B cell (primary cell): ENCODE measurements around the gene RBMS3. TPM values are rescaled to one million over a fixed set of nuclear protein-coding genes. Genes with fewer than 3 reads are reported as not detected.

Source experiments
- ATAC-seq: fragments of 200-7000 bp; cut with Tn5 transposase; one replicate; pipeline ENCODE4 v1.10.0; 2021; ENCODE audit warnings: low read depth, mild to moderate bottlenecking, moderate number of reproducible peaks, moderate library complexity
- CTCF ChIA-PET: fragments of 350-600 bp; sonication (Branson Sonifier 250); formaldehyde crosslinking; loops from one replicate; lab custom pipeline; 2021; ENCODE audit warnings: antibody characterized with exemption, inconsistent platforms; lab: Charles Lee
- POLR2A ChIA-PET: fragments of 350-600 bp; sonication (Branson Sonifier 250); formaldehyde crosslinking; loops from one replicate; lab custom pipeline; 2021; ENCODE audit warnings: antibody characterized with exemption; lab: Charles Lee
- DNase-seq: peaks from one replicate; pipeline ENCODE4 v3.0.0; 2013
- H2AFZ ChIP-seq: 2 replicates; pipeline ENCODE4 v1.6.1; 2012; ENCODE audit warnings: mild to moderate bottlenecking, low read depth, low read length; ENCODE audit not compliant: insufficient read depth, poor library complexity, severe bottlenecking
- H3K27ac ChIP-seq, 2 donors: 1 replicate in 1 of 2; 2 replicates in 1 of 2; pipeline ENCODE4 v1.5.1; 2012 to 2013; ENCODE audit warnings: low read length in 2 of 2, mild to moderate bottlenecking in 2 of 2, moderate library complexity in 1 of 2
- H3K27me3 ChIP-seq, 4 experiments: fragments of 200-600 bp in 1 of 4; sonication (generic) in 1 of 4; replicated peaks in 1 of 4; 1 replicate in 2 of 4; 2 replicates in 2 of 4; pipeline versions ENCODE4 v1.6.1 to v1.7.0; 2013 to 2016; ENCODE audit warnings: low read length in 3 of 4, mild to moderate bottlenecking in 2 of 4, mixed read lengths in 1 of 4, moderate library complexity in 1 of 4; ENCODE audit not compliant: insufficient read depth in 4 of 4, control insufficient read depth in 3 of 4; ENCODE audit errors: control extremely low read depth in 1 of 4
- H3K36me3 ChIP-seq, 2 experiments: replicated peaks in 1 of 2; 1 replicate in 1 of 2; 2 replicates in 1 of 2; pipeline versions ENCODE4 v1.6.1 to v1.7.1; 2013; ENCODE audit warnings: low read length in 1 of 2; ENCODE audit not compliant: insufficient read depth in 2 of 2, control insufficient read depth in 1 of 2; ENCODE audit errors: control extremely low read depth in 1 of 2, extremely low read depth in 1 of 2
- H3K4me1 ChIP-seq, 2 donors: fragments of 200-600 bp in 1 of 2; sonication (generic) in 1 of 2; 1 replicate in 1 of 2; 2 replicates in 1 of 2; pipeline versions ENCODE4 v1.5.1 to v1.6.1; 2013 to 2017; ENCODE audit warnings: low read length in 2 of 2; ENCODE audit not compliant: control insufficient read depth in 2 of 2, insufficient read depth in 2 of 2
- H3K4me2 ChIP-seq: replicated peaks from 2 replicates; pipeline ENCODE3; 2012; ENCODE audit warnings: mild to moderate bottlenecking, low read depth, low read length; ENCODE audit not compliant: poor library complexity, severe bottlenecking
- H3K4me3 ChIP-seq, 5 experiments: fragments of 200-600 bp in 1 of 5; sonication (generic) in 1 of 5; 1 replicate in 3 of 5; 2 replicates in 2 of 5; pipeline versions ENCODE4 v1.5.1 to v1.7.0; 2011 to 2016; ENCODE audit warnings: low read length in 4 of 5, mild to moderate bottlenecking in 4 of 5, low read depth in 2 of 5, control low read depth in 1 of 5, moderate library complexity in 1 of 5; ENCODE audit not compliant: insufficient read depth in 1 of 5; ENCODE audit errors: control extremely low read depth in 1 of 5, extremely low read depth in 1 of 5
- H3K79me2 ChIP-seq: fragments of 200-600 bp; sonication (generic); one replicate; pipeline ENCODE4 v1.6.0; 2016; ENCODE audit warnings: low read length; ENCODE audit not compliant: control insufficient read depth, insufficient read depth
- H3K9ac ChIP-seq: fragments of 200-600 bp; sonication (generic); 2 replicates; pipeline ENCODE4 v1.6.1; 2017; ENCODE audit warnings: mild to moderate bottlenecking, low read length, moderate library complexity
- H3K9me3 ChIP-seq, 3 donors: one replicate each; pipeline versions ENCODE4 v1.6.1 to v1.7.1; 2013; ENCODE audit warnings: low read length in 2 of 3; ENCODE audit not compliant: control insufficient read depth in 2 of 3, insufficient read depth in 1 of 3; ENCODE audit errors: control extremely low read depth in 1 of 3
- H4K20me1 ChIP-seq: 2 replicates; pipeline ENCODE4 v1.6.0; 2012; ENCODE audit warnings: mild to moderate bottlenecking, low read length; ENCODE audit not compliant: insufficient read depth, control insufficient read depth, poor library complexity, severe bottlenecking
- H3K27ac Mint-ChIP-seq: one replicate; pipeline ENCODE4 v1.8.0; 2021; ENCODE audit warnings: mixed read lengths
- H3K27me3 Mint-ChIP-seq: one replicate; pipeline ENCODE4 v1.8.0; 2021; ENCODE audit warnings: mixed read lengths
- H3K4me1 Mint-ChIP-seq: one replicate; pipeline ENCODE4 v1.8.0; 2021; ENCODE audit warnings: mixed read lengths
- H3K4me3 Mint-ChIP-seq: one replicate; pipeline ENCODE4 v1.8.0; 2021; ENCODE audit warnings: mixed read lengths
- H3K9me3 Mint-ChIP-seq: one replicate; pipeline ENCODE4 v1.8.0; 2022; ENCODE audit warnings: mixed read lengths; ENCODE audit not compliant: insufficient read depth
- EZH2 ChIP-seq: IDR thresholded peaks from 2 replicates; pipeline ENCODE4 v1.6.1; 2012; ENCODE audit warnings: borderline replicate concordance, low read depth, mild to moderate bottlenecking, moderate library complexity, low read length; ENCODE audit not compliant: insufficient read depth, poor library complexity, severe bottlenecking
- WGBS: methylation state at CpG from one replicate; pipeline ENCODE4 v1.1.5; 2013; ENCODE audit warnings: missing lambda C conversion rate; ENCODE audit not compliant: insufficient coverage; 5-methylcytosine and 5-hydroxymethylcytosine counted together
- intact Hi-C: fragments of 100-400 bp; cut with micrococcal nuclease; formaldehyde crosslinking; loops from one replicate; pipeline ENCODE4 v1.10.0; 2022
- polyA plus RNA-seq: library from polyadenylated mRNA; depleted of rRNA; stranded (reverse); fragments of >200 nt; gene quantifications from 2 replicates; pipeline ENCODE4 v1.2.3, GENCODE V29; 2012
- total RNA-seq, 2 donors: library from RNA; stranded (reverse); fragments of 120-200 nt in 1 of 2; gene quantifications; 1 replicate in 1 of 2; 2 replicates in 1 of 2; pipeline versions ENCODE4 v1.2.3 to v1.2.4, GENCODE V29; 2013 to 2022
- TF ChIP-seq, protein P1 (sequence below): fragments of 200-600 bp; IDR thresholded peaks from one replicate; pipeline ENCODE4 v1.8.0; 2022; ENCODE audit warnings: antibody characterized with exemption, mild to moderate bottlenecking

RBMS3 gene
- total and polyA plus RNA-seq, 2 donors (not counting 1 experiment from before 2014, with no cell fraction given): not detected

DNA sequence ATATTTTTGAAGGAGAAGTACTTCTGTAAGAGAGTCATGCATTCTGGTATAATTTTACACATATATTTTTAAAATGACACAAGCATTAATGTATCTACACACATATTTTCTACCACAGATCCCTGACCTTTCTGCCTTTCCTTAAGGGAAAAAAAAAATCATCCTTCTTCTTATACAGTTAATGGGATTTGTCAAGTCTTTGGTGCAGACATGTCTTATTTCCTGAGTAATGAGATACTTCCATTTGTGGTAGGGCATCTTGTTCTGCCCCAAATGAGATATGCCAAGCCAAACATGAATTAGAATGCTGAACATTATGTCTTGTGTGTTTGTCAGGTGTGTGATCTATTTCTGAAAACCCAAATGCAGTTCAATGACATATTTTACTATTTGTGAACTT lies 329.9 kb downstream of the RBMS3 start:
- Mint-ChIP-seq H3K4me3 (no peak overlapping the region), H3K27ac (no peak overlapping the region), H3K27me3 (no peaks in the 10 kb centered on the region), H3K9me3 (peaks cover 3% of the 10 kb centered on the region), H3K4me1 (no peaks in the 10 kb centered on the region)
- ATAC-seq (no peak), DNase-seq (no peak)
- ChIA-PET POLR2A (no interaction called here), CTCF (no interaction called here)
- Histone ChIP-seq H3K36me3 (no peaks in the 10 kb centered on the region), H2AFZ (no peak overlapping the region), H3K79me2 (no peaks in the 10 kb centered on the region), H3K9me3 (peaks cover 0 to 2% (median 0%) of the 10 kb centered on the region in 3 donors), H3K27me3 (no peaks in the 10 kb centered on the region), H4K20me1 (no peaks in the 10 kb centered on the region), H3K4me1 (no peaks in the 10 kb centered on the region), H3K27ac (no peak overlapping the region), H3K4me3 (no peak overlapping the region), H3K9ac (no peak overlapping the region), H3K4me2 (no peak overlapping the region)
- TF ChIP-seq, protein P1, sequence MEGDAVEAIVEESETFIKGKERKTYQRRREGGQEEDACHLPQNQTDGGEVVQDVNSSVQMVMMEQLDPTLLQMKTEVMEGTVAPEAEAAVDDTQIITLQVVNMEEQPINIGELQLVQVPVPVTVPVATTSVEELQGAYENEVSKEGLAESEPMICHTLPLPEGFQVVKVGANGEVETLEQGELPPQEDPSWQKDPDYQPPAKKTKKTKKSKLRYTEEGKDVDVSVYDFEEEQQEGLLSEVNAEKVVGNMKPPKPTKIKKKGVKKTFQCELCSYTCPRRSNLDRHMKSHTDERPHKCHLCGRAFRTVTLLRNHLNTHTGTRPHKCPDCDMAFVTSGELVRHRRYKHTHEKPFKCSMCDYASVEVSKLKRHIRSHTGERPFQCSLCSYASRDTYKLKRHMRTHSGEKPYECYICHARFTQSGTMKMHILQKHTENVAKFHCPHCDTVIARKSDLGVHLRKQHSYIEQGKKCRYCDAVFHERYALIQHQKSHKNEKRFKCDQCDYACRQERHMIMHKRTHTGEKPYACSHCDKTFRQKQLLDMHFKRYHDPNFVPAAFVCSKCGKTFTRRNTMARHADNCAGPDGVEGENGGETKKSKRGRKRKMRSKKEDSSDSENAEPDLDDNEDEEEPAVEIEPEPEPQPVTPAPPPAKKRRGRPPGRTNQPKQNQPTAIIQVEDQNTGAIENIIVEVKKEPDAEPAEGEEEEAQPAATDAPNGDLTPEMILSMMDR: no peak
- TF ChIP-seq EZH2: no peak
- intact Hi-C loops: no loop called here

DNA sequence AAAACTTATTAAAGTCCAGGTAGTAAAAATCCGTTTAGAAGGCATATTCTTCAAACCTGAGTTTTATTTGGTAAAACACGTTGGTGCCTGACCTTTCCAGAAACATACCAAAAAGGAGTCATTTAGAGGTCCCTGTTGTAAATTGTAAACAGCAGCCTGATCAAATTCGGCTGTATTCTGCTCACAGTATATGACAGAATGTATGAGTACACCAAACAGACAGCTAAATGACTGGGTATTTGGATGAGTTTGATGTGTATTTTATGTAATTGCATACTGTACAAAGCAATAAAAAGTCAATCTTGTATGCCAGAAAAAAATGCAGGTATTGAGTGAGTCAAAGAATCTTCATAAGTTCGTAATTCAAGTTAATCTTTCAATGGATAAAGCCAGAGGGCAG lies 330.4 kb downstream of the RBMS3 start:
- no peaks in the 10 kb centered on the region for H3K79me2 ChIP-seq
- WGBS: 67% methylated on average over 1 of the region's 4 CpGs
- ATAC-seq (no peak), DNase-seq (no peak)
- Mint-ChIP-seq H3K4me1 (no peaks in the 10 kb centered on the region), H3K4me3 (no peak overlapping the region), H3K9me3 (peaks cover 3% of the 10 kb centered on the region), H3K27me3 (no peaks in the 10 kb centered on the region), H3K27ac (no peak overlapping the region)
- no peak overlapping the region for H2AFZ ChIP-seq
- TF ChIP-seq EZH2: no peak
- TF ChIP-seq, protein P1: no peak
- H3K9ac ChIP-seq: no peak overlapping the region
- H3K9me3 ChIP-seq: peaks cover 0 to 2% (median 0%) of the 10 kb centered on the region in 3 donors
- ChIA-PET POLR2A (no interaction called here), CTCF (no interaction called here)
- H3K4me2 ChIP-seq: no peak overlapping the region
- no peaks in the 10 kb centered on the region for H4K20me1 ChIP-seq
- H3K4me3 ChIP-seq: no peak overlapping the region
- no peak overlapping the region for H3K27ac ChIP-seq
- H3K4me1 ChIP-seq: no peaks in the 10 kb centered on the region
- no peaks in the 10 kb centered on the region for H3K27me3 ChIP-seq
- H3K36me3 ChIP-seq: no peaks in the 10 kb centered on the region
- intact Hi-C loops: no loop called here
